Transverse colon (tissue), 4 donors: Measurements from ENCODE around the gene NAV3. TPM values are rescaled to one million over a fixed set of nuclear protein-coding genes. Genes with fewer than 3 reads are reported as not detected.

Source experiments
- DNase-seq: peaks from one replicate; pipeline ENCODE4 v3.0.0-alpha.2; 2019
- H3K27ac ChIP-seq, 4 donors: fragments of 200-600 bp; sonication (generic); 2 replicates each; pipeline ENCODE4 v1.5.1; 2016 to 2018; ENCODE audit warnings: inconsistent platforms in 4 of 4
- H3K27me3 ChIP-seq: fragments of 200-600 bp; sonication (generic); 2 replicates; pipeline ENCODE4 v1.5.1; 2017; ENCODE audit warnings: inconsistent platforms
- H3K36me3 ChIP-seq, 4 donors: fragments of 200-600 bp; sonication (generic); 2 replicates each; pipeline ENCODE4 v1.5.1; 2017 to 2019; ENCODE audit warnings: inconsistent platforms in 4 of 4
- H3K4me1 ChIP-seq, 4 donors: fragments of 200-600 bp; sonication (generic); 2 replicates each; pipeline ENCODE4 v1.5.1; 2017 to 2020; ENCODE audit warnings: inconsistent platforms in 4 of 4
- H3K4me3 ChIP-seq, 4 donors: fragments of 200-600 bp; sonication (generic); 1 replicate in 1 of 4; 2 replicates in 3 of 4; pipeline versions ENCODE4 v1.5.1 to v1.6.1; 2017 to 2019; ENCODE audit warnings: inconsistent platforms in 4 of 4
- H3K9me3 ChIP-seq, 2 donors: fragments of 200-600 bp; sonication (generic); 2 replicates each; pipeline ENCODE4 v1.5.1; 2017 to 2019; ENCODE audit warnings: inconsistent platforms in 2 of 2
- EP300 ChIP-seq: sonication (generic); formaldehyde crosslinking; IDR thresholded peaks from one replicate; pipeline ENCODE4 v1.6.1; 2017; ENCODE audit warnings: antibody characterized with exemption, low read depth
- POLR2A ChIP-seq: fragments of 450-650 bp; IDR thresholded peaks from one replicate; pipeline ENCODE4 v1.6.1; 2016; ENCODE audit warnings: antibody characterized with exemption, mild to moderate bottlenecking, moderate library complexity
- POLR2AphosphoS5 ChIP-seq, 3 donors: sonication (generic); formaldehyde crosslinking; IDR thresholded peaks; one replicate each; pipeline ENCODE4 v1.6.1; 2016; ENCODE audit warnings: antibody characterized with exemption in 3 of 3
- WGBS, 2 donors: methylation state at CpG; one replicate each; pipeline ENCODE4 v1.1.5; 2018; ENCODE audit warnings: low coverage in 1 of 2; 5-methylcytosine and 5-hydroxymethylcytosine counted together
- in situ Hi-C, 4 donors: fragments of 200-750 bp; cut with MboI; loops; one replicate each; pipeline versions ENCODE4 v1.15.0 to v1.15.1; 2017; ENCODE audit warnings: low sequenced_read_pairs in 3 of 4, low pct_ligation_motif_present in 1 of 4, low pct_unique_long_range_greater_than_20kb in 1 of 4
- intact Hi-C: fragments of 100-400 bp; cut with DNase I; formaldehyde crosslinking; loops from one replicate; pipeline ENCODE4 v1.15.1; 2023; ENCODE audit warnings: low total_unique reads
- total RNA-seq, 4 donors: library from RNA; depleted of rRNA; stranded (reverse); fragments of >200 nt; gene quantifications; one replicate each; pipeline ENCODE4 v1.1.0, GENCODE V29; 2016
- TF ChIP-seq, protein P1 (sequence below), 5 experiments: fragments of 200-600 bp in 3 of 5; fragments of 450-650 bp in 2 of 5; sonication (generic) in 3 of 5; IDR thresholded peaks; 1 replicate in 2 of 5; 2 replicates in 3 of 5; pipeline ENCODE4 v1.5.1; 2016 to 2017; ENCODE audit warnings: antibody characterized with exemption in 5 of 5, inconsistent platforms in 3 of 5, mild to moderate bottlenecking in 2 of 5, moderate library complexity in 1 of 5

NAV3 gene
- total RNA-seq, 4 donors from 2014 or later, result 1.1 to 10.6 (median 3.6) TPM

- Histone ChIP-seq H3K9me3 (no peaks in the 10 kb centered on the region), H3K36me3 (no peaks in the 10 kb centered on the region), H3K27me3 (no peaks in the 10 kb centered on the region), H3K4me1 (no peaks in the 10 kb centered on the region), H3K27ac (no peak overlapping the region), H3K4me3 (no peak overlapping the region)
- TF ChIP-seq, protein P1, sequence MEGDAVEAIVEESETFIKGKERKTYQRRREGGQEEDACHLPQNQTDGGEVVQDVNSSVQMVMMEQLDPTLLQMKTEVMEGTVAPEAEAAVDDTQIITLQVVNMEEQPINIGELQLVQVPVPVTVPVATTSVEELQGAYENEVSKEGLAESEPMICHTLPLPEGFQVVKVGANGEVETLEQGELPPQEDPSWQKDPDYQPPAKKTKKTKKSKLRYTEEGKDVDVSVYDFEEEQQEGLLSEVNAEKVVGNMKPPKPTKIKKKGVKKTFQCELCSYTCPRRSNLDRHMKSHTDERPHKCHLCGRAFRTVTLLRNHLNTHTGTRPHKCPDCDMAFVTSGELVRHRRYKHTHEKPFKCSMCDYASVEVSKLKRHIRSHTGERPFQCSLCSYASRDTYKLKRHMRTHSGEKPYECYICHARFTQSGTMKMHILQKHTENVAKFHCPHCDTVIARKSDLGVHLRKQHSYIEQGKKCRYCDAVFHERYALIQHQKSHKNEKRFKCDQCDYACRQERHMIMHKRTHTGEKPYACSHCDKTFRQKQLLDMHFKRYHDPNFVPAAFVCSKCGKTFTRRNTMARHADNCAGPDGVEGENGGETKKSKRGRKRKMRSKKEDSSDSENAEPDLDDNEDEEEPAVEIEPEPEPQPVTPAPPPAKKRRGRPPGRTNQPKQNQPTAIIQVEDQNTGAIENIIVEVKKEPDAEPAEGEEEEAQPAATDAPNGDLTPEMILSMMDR (IDR thresholded peaks at IDR 0.05), result no peak
- TF ChIP-seq EP300 (no peak), POLR2AphosphoS5 (IDR thresholded peaks at IDR 0.05) (no peak), POLR2A (no peak)
- in situ Hi-C loops (no loop called here), intact Hi-C loops (no loop called here)
- DNase-seq, result no peak
- 65 to 71% methylated on average over 2 of the region's 2 CpGs for WGBS, 2 donors
Measured at GRCh38 chr12:77834618-77835017, 3.9 kb downstream of the NAV3 start.

GRCh38 chr12:77835969-77836368 lies 5.3 kb downstream of the NAV3 start:
- Histone ChIP-seq H3K27ac (no peak overlapping the region), H3K27me3 (no peaks in the 10 kb centered on the region), H3K4me3 (no peak overlapping the region), H3K4me1 (no peaks in the 10 kb centered on the region), H3K9me3 (no peaks in the 10 kb centered on the region), H3K36me3 (no peaks in the 10 kb centered on the region)
- DNase-seq, result no peak
- in situ Hi-C loops, result no loop called here
- intact Hi-C loops, result no loop called here
- TF ChIP-seq POLR2AphosphoS5 (IDR thresholded peaks at IDR 0.05), result no peak
- no peak for TF ChIP-seq POLR2A

GRCh38 chr12:77837876-77838291 lies 7.2 kb downstream of the NAV3 start:
- no peaks in the 10 kb centered on the region for H3K9me3 ChIP-seq
- no peaks in the 10 kb centered on the region for H3K4me1 ChIP-seq
- intact Hi-C loops (no loop called here), in situ Hi-C loops (no loop called here)
- no peak overlapping the region for H3K27ac ChIP-seq
- WGBS, 2 donors, result 48 to 65% methylated on average over 3 of the region's 3 CpGs
- TF ChIP-seq, protein P1 (IDR thresholded peaks at IDR 0.05), result no peak
- TF ChIP-seq POLR2AphosphoS5 (IDR thresholded peaks at IDR 0.05) (no peak), POLR2A (no peak), EP300 (no peak)
- H3K27me3 ChIP-seq, result no peaks in the 10 kb centered on the region
- H3K36me3 ChIP-seq, result no peaks in the 10 kb centered on the region
- no peak overlapping the region for H3K4me3 ChIP-seq
- no peak for DNase-seq

DNA sequence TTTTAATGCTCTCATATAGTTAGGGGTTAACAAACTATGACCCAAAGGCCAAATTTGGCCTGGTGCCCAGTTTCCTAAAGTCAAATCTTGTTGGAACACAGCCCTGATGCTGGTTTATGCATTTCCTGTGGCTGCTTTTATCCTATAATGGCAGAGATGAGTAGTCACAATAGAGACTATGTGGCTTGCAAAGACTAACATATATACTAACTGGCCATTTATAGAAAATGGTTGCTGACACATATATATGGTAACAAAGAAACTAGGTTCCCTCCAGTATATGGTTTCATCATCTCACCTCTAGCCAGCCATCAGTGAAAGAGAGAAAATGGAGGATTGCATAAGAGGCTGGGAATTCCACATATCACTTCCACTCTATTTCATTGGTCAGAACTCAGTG lies 10.8 kb downstream of the NAV3 start:
- Histone ChIP-seq H3K4me3 (no peak overlapping the region), H3K27me3 (no peaks in the 10 kb centered on the region), H3K36me3 (no peaks in the 10 kb centered on the region), H3K27ac (no peak overlapping the region), H3K9me3 (no peaks in the 10 kb centered on the region), H3K4me1 (no peaks in the 10 kb centered on the region)
- in situ Hi-C loops, result no loop called here
- TF ChIP-seq POLR2A (no peak), EP300 (no peak), POLR2AphosphoS5 (IDR thresholded peaks at IDR 0.05) (no peak)
- TF ChIP-seq, protein P1 (IDR thresholded peaks at IDR 0.05), result no peak
- DNase-seq, result no peak
- intact Hi-C loops, result no loop called here

GRCh38 chr12:77842430-77842829 lies 11.7 kb downstream of the NAV3 start:
- H3K27me3 ChIP-seq, result no peaks in the 10 kb centered on the region
- H3K27ac ChIP-seq, result no peak overlapping the region
- H3K4me3 ChIP-seq, result no peak overlapping the region
- TF ChIP-seq POLR2A (no peak), EP300 (no peak), POLR2AphosphoS5 (IDR thresholded peaks at IDR 0.05) (no peak)
- TF ChIP-seq, protein P1 (IDR thresholded peaks at IDR 0.05), result no peak
- peaks cover 0 to 2% (median 0%) of the 10 kb centered on the region in 4 donors for H3K4me1 ChIP-seq
- WGBS, 2 donors, result 76 to 86% methylated on average over 5 of the region's 5 CpGs
- H3K9me3 ChIP-seq, result no peaks in the 10 kb centered on the region
- intact Hi-C loops, result no loop called here
- no peaks in the 10 kb centered on the region for H3K36me3 ChIP-seq
- no peak for DNase-seq
- in situ Hi-C loops, result no loop called here
